Mucosa of descending colon (tissue), 3 donors: ENCODE data around the gene BRSK1. TPM values are rescaled to one million over a fixed set of nuclear protein-coding genes. Genes with fewer than 3 reads are reported as not detected.

Experiments
- ATAC-seq: fragments of 200-7000 bp; cut with Tn5 transposase; one replicate; pipeline ENCODE4 v1.9.1; 2020; ENCODE audit warnings: mild to moderate bottlenecking, moderate library complexity
- DNase-seq, 3 donors: peaks; one replicate each; pipeline ENCODE4 v3.0.0-alpha.2; 2020
- H3K36me3 ChIP-seq: fragments of 200-600 bp; one replicate; pipeline ENCODE4 v1.8.0; 2021; ENCODE audit warnings: low read depth, mild to moderate bottlenecking
- H3K4me1 ChIP-seq: fragments of 200-600 bp; one replicate; pipeline ENCODE4 v1.8.0; 2021; ENCODE audit warnings: low read depth, mild to moderate bottlenecking
- H3K4me3 ChIP-seq: fragments of 200-600 bp; one replicate; pipeline ENCODE4 v1.8.0; 2021; ENCODE audit warnings: mild to moderate bottlenecking
- H3K9me3 ChIP-seq: fragments of 200-600 bp; one replicate; pipeline ENCODE4 v1.8.0; 2021; ENCODE audit warnings: mild to moderate bottlenecking
- CTCF ChIP-seq: fragments of 200-600 bp; IDR thresholded peaks from one replicate; pipeline ENCODE4 v1.8.0; 2022; ENCODE audit warnings: antibody characterized with exemption, mild to moderate bottlenecking
- intact Hi-C, 2 donors: fragments of 100-400 bp; cut with DNase I in 1 of 2; cut with micrococcal nuclease in 1 of 2; formaldehyde crosslinking; loops; one replicate each; pipeline versions ENCODE4 v1.11.0 to v1.11.1; 2022; cut with DNase I, micrococcal nuclease
- total RNA-seq, 3 donors: library from RNA; stranded (reverse); fragmentation: NEBNext Ultra II Directional in 2 of 3; extraction: Animal tissue kit (Norgen Biotek cat#: 25700) in 2 of 3; gene quantifications; one replicate each; pipeline versions ENCODE4 v1.2.1 to v1.2.4, GENCODE V29; 2021 to 2023
- donor health status: DM: no; HTN: no; CAD: no; lungs with moderate emphysema.
- donor health status: DM: no; HTN: no; CAD: no.
- donor health status: DM: no; HTN: yes; CAD: no.

The BRSK1 gene
- total RNA-seq, 3 donors from 2014 or later = 1.6 to 18.1 (median 1.9) TPM

GRCh38 chr19:55301459-55302317 lies 17.9 kb downstream of the BRSK1 start:
- ATAC-seq = peak; percentile 96
- peak; percentile 91 to 94 (median 93) for DNase-seq
- H3K4me3 ChIP-seq = no peak overlapping the region
- no peaks in the 10 kb centered on the region for H3K36me3 ChIP-seq
- peaks cover 4% of the 10 kb centered on the region for H3K4me1 ChIP-seq
- intact Hi-C loops = loop anchor here in 1 of 2 donors (10.0 kb wide), 1 partner anchor 83 kb away; the partner anchor contains the start of genes RPL28 and TMEM238
- H3K9me3 ChIP-seq = no peaks in the 10 kb centered on the region
- TF ChIP-seq CTCF = peak; percentile 97

GRCh38 chr19:55302318-55302703 lies 18.5 kb downstream of the BRSK1 start:
- H3K9me3 ChIP-seq = no peaks in the 10 kb centered on the region
- intact Hi-C loops = loop anchor here in 1 of 2 donors (10.0 kb wide), 1 partner anchor 82 kb away; the partner anchor contains the start of genes RPL28 and TMEM238
- DNase-seq = no peak
- H3K4me1 ChIP-seq = peaks cover under 1% of the 10 kb centered on the region
- H3K4me3 ChIP-seq = no peak overlapping the region
- H3K36me3 ChIP-seq = no peaks in the 10 kb centered on the region
- no peak for ATAC-seq
- no peak for TF ChIP-seq CTCF

DNA sequence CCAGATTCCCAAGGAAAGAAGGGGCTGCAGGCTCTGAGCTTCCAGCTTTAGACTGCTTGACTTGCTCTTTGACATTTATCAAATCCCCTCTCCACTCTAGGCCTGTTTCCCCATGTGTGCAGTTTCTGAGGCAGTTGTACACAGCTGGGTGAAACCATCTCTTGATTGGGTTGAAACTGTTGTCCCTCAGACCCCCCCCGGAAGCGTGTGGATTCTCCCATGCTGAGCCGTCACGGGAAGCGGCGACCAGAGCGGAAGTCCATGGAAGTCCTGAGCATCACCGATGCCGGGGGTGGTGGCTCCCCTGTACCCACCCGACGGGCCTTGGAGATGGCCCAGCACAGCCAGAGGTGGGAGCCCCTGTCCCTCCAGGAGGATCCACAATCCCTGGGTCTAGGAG lies 19.7 kb downstream of the BRSK1 start:
- no peaks in the 10 kb centered on the region for H3K4me1 ChIP-seq
- intact Hi-C loops = loop anchor here in 1 of 2 donors (10.0 kb wide), 1 partner anchor 81 kb away; the partner anchor contains the start of genes RPL28 and TMEM238
- TF ChIP-seq CTCF = no peak
- H3K4me3 ChIP-seq = no peak overlapping the region
- no peaks in the 10 kb centered on the region for H3K36me3 ChIP-seq
- no peaks in the 10 kb centered on the region for H3K9me3 ChIP-seq
- ATAC-seq = no peak
- DNase-seq = no peak

- intact Hi-C loops = loop anchor here in 1 of 2 donors (10.0 kb wide), 1 partner anchor 80 kb away; the partner anchor contains the start of genes RPL28 and TMEM238
- H3K9me3 ChIP-seq = no peaks in the 10 kb centered on the region
- TF ChIP-seq CTCF = no peak
- ATAC-seq (peak; percentile 64), DNase-seq (peak in 2 of 3 donors; percentile 35 to 48)
- no peak overlapping the region for H3K4me3 ChIP-seq
- H3K4me1 ChIP-seq = no peaks in the 10 kb centered on the region
- H3K36me3 ChIP-seq = no peaks in the 10 kb centered on the region
Measured at GRCh38 chr19:55304279-55304978, 20.6 kb downstream of the BRSK1 start.

DNA sequence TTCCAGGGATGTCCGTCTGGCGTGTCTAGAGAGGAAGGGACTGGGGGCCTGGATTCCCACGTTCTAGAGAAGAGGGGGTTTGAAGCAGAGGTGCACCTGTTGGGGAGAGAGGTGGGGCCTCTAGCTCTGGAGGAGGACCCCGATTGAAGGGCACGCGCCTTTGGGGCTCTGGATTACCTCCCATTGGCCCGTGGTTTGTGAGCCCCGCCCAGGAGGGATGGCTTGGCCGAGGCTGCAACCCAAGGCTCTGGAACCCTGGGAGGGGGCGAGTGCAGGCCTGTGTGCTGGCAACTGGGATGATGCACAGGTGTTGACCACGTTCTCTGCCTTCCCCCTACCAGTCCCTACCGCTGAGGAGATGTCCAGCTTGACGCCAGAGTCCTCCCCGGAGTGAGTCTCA lies 21.2 kb downstream of the BRSK1 start:
- H3K36me3 ChIP-seq = no peaks in the 10 kb centered on the region
- DNase-seq = no peak
- no peaks in the 10 kb centered on the region for H3K9me3 ChIP-seq
- H3K4me3 ChIP-seq = no peak overlapping the region
- no peaks in the 10 kb centered on the region for H3K4me1 ChIP-seq
- ATAC-seq = no peak
- TF ChIP-seq CTCF = no peak
- intact Hi-C loops = loop anchor here in 1 of 2 donors (10.0 kb wide), 1 partner anchor 80 kb away; the partner anchor contains the start of genes RPL28 and TMEM238
